Smooth muscle cell (in vitro differentiated cells): Measurements from ENCODE around the gene COX8A. TPM values are rescaled to one million over a fixed set of nuclear protein-coding genes. Genes with fewer than 3 reads are reported as not detected.

Experiments
- DNase-seq: peaks from one replicate; lab custom pipeline; 2025; ENCODE audit not compliant: unreplicated experiment; lab: John Stamatoyannopoulos, UW
- H2AFZ ChIP-seq: fragments of 200-600 bp; sonication (generic); 2 replicates; pipeline ENCODE4 v1.6.0; 2016; ENCODE audit warnings: antibody characterized with exemption, low read depth, mild to moderate bottlenecking
- H3F3A ChIP-seq: fragments of 200-600 bp; sonication (generic); 2 replicates; pipeline ENCODE4 v1.6.0; 2017; ENCODE audit warnings: antibody characterized with exemption, low read depth
- H3K27ac ChIP-seq: fragments of 200-600 bp; sonication (generic); 2 replicates; pipeline ENCODE4 v1.5.1; 2016; ENCODE audit warnings: low read depth, mild to moderate bottlenecking
- H3K27me3 ChIP-seq: fragments of 200-600 bp; sonication (generic); 2 replicates; pipeline ENCODE4 v1.6.1; 2016; ENCODE audit warnings: low read depth, mild to moderate bottlenecking
- H3K36me3 ChIP-seq: fragments of 200-600 bp; sonication (generic); 2 replicates; pipeline ENCODE4 v1.5.1; 2016; ENCODE audit warnings: low read depth
- H3K4me1 ChIP-seq: fragments of 200-600 bp; sonication (generic); 2 replicates; pipeline ENCODE4 v1.5.1; 2016; ENCODE audit warnings: low read depth
- H3K4me2 ChIP-seq: fragments of 200-600 bp; sonication (generic); 2 replicates; pipeline ENCODE4 v1.6.0; 2016; ENCODE audit warnings: mild to moderate bottlenecking
- H3K4me3 ChIP-seq: fragments of 200-600 bp; sonication (generic); 2 replicates; pipeline ENCODE4 v1.5.1; 2016; ENCODE audit warnings: mild to moderate bottlenecking
- H3K79me2 ChIP-seq: fragments of 200-600 bp; sonication (generic); 2 replicates; pipeline ENCODE4 v1.6.0; 2016; ENCODE audit warnings: low read depth, mild to moderate bottlenecking
- H3K9ac ChIP-seq: fragments of 200-600 bp; sonication (generic); 2 replicates; pipeline ENCODE4 v1.6.0; 2016; ENCODE audit warnings: low read depth
- H3K9me3 ChIP-seq: fragments of 200-600 bp; sonication (generic); replicated peaks from 2 replicates; pipeline ENCODE4 v1.5.1; 2016; ENCODE audit warnings: low read depth
- H4K20me1 ChIP-seq: fragments of 200-600 bp; sonication (generic); 2 replicates; pipeline ENCODE4 v1.6.0; 2016; ENCODE audit warnings: low read depth
- whole genome bisulfite sequencing: methylation state at CpG from one replicate; pipeline ENCODE4 v1.1.7; 2016; ENCODE audit warnings: low lambda C conversion rate; 5-methylcytosine and 5-hydroxymethylcytosine counted together
- polyA plus RNA-seq: library from polyadenylated mRNA; unstranded; fragments of >200 nt; fragmentation: Nextera tagmentation; extraction: Ambion mirVana; gene quantifications from 2 replicates; pipeline ENCODE4 v1.2.1, GENCODE V29; 2016
- total RNA-seq: library from RNA; depleted of rRNA; stranded (reverse); fragments of >200 nt; gene quantifications from 2 replicates; pipeline ENCODE4 v1.2.3, GENCODE V29; 2014
- TF ChIP-seq, protein P1 (sequence below): fragments of 200-600 bp; sonication (generic); IDR thresholded peaks from 2 replicates; pipeline ENCODE4 v1.5.1; 2017; ENCODE audit warnings: borderline replicate concordance, mild to moderate bottlenecking, antibody characterized with exemption; ENCODE audit not compliant: insufficient read depth, poor library complexity, severe bottlenecking

The COX8A gene
- total and polyA plus RNA-seq, 2 experiments from 2014 or later: 534 to 551 TPM

DNA sequence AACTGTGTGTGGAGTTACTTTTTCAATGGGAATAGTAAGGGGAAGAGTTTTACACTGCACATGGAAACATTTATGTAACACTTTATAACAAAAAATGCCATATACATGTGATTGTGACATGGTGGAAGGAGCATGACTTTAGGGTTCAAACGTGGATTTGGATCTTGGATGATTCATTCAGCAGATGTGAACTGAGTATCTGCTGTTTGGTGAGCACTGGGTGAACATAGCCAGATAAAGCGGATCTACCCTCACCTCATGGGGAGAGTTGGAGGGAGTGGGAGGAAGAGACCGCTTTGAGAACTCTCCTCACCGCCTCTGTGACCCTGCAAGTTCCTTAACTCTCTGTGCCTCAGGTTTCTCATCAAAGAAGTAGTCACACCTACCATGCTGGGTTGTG is 32.5 kb upstream of the COX8A start:
- no peak overlapping the region for H3K27ac ChIP-seq
- H3K4me1 ChIP-seq: peaks cover 5% of the 10 kb centered on the region
- H3K4me3 ChIP-seq: no peak overlapping the region
- 79% methylated on average over 4 of the region's 4 CpGs for WGBS
- H4K20me1 ChIP-seq: peaks cover 32% of the 10 kb centered on the region
- H3F3A ChIP-seq: no peaks in the 10 kb centered on the region
- H3K9me3 ChIP-seq: no peaks in the 10 kb centered on the region
- TF ChIP-seq, protein P1, sequence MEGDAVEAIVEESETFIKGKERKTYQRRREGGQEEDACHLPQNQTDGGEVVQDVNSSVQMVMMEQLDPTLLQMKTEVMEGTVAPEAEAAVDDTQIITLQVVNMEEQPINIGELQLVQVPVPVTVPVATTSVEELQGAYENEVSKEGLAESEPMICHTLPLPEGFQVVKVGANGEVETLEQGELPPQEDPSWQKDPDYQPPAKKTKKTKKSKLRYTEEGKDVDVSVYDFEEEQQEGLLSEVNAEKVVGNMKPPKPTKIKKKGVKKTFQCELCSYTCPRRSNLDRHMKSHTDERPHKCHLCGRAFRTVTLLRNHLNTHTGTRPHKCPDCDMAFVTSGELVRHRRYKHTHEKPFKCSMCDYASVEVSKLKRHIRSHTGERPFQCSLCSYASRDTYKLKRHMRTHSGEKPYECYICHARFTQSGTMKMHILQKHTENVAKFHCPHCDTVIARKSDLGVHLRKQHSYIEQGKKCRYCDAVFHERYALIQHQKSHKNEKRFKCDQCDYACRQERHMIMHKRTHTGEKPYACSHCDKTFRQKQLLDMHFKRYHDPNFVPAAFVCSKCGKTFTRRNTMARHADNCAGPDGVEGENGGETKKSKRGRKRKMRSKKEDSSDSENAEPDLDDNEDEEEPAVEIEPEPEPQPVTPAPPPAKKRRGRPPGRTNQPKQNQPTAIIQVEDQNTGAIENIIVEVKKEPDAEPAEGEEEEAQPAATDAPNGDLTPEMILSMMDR: no peak
- no peak overlapping the region for H3K9ac ChIP-seq
- DNase-seq: no peak
- no peaks in the 10 kb centered on the region for H3K27me3 ChIP-seq
- H3K79me2 ChIP-seq: peaks cover 42% of the 10 kb centered on the region
- no peaks in the 10 kb centered on the region for H3K36me3 ChIP-seq
- no peak overlapping the region for H3K4me2 ChIP-seq
- no peak overlapping the region for H2AFZ ChIP-seq

DNA sequence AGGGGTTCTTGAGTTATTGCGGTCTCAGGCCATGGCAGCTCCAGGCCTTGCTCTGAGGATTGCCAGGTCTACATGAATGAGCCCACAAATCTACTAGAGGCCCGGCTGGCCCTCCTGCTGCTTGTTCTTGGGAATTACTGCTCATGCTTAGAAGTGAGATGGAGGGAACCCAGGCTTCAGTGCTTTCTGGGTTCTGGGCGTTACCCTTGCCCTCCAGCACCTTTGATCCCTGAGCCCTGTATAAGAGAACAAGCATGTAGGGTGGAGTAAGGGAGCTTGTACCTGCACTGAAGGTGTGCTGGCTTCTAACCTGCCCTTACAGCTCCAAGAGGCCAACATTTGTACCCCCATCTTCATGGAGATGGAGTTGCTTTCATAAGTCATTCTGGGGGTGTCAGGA is 31.6 kb upstream of the COX8A start:
- Histone ChIP-seq H3K4me2 (no peak overlapping the region), H3K79me2 (peaks cover 42% of the 10 kb centered on the region)

DNA sequence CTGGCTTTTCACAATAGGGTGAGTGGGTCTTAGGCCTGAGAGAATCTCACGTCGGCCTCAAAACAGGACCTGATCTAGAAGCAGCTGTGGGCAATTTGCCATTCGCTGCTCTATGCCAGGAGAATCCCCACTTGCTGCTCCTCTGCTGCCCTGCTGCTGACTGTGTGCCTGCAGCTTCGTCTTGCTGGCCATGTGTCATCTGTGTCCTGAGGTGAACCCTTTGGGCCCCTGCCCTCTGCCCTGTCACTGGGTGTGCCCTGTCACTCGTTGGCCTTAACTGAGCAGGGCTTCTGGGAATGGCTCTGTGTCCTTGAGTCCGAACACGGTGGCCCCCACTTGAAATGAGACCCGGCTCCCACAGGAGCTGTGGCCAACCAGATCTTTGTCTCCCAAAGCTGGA is 29.4 kb upstream of the COX8A start:
- WGBS: 84% methylated on average over 8 of the region's 8 CpGs
- Histone ChIP-seq H3K36me3 (no peaks in the 10 kb centered on the region), H3K4me3 (no peak overlapping the region), H4K20me1 (peaks cover 32% of the 10 kb centered on the region), H3F3A (no peaks in the 10 kb centered on the region), H3K79me2 (peaks cover 31% of the 10 kb centered on the region), H2AFZ (no peak overlapping the region), H3K27ac (no peak overlapping the region), H3K9me3 (no peaks in the 10 kb centered on the region), H3K27me3 (no peaks in the 10 kb centered on the region), H3K9ac (no peak overlapping the region), H3K4me2 (no peak overlapping the region), H3K4me1 (no peaks in the 10 kb centered on the region)
- TF ChIP-seq, protein P1: no peak
- DNase-seq: no peak

More for the DNA sequence above, 31.6 kb upstream of the COX8A start:
- Histone ChIP-seq H3K9me3 (no peaks in the 10 kb centered on the region), H3K27me3 (no peaks in the 10 kb centered on the region), H3K4me1 (peaks cover 5% of the 10 kb centered on the region), H3K4me3 (no peak overlapping the region), H4K20me1 (peaks cover 32% of the 10 kb centered on the region), H3F3A (no peaks in the 10 kb centered on the region), H3K36me3 (no peaks in the 10 kb centered on the region), H3K9ac (no peak overlapping the region), H3K27ac (no peak overlapping the region), H2AFZ (no peak overlapping the region)
- no peak for DNase-seq
- TF ChIP-seq, protein P1: no peak
- WGBS: 95% methylated on average over 3 of the region's 3 CpGs

DNA sequence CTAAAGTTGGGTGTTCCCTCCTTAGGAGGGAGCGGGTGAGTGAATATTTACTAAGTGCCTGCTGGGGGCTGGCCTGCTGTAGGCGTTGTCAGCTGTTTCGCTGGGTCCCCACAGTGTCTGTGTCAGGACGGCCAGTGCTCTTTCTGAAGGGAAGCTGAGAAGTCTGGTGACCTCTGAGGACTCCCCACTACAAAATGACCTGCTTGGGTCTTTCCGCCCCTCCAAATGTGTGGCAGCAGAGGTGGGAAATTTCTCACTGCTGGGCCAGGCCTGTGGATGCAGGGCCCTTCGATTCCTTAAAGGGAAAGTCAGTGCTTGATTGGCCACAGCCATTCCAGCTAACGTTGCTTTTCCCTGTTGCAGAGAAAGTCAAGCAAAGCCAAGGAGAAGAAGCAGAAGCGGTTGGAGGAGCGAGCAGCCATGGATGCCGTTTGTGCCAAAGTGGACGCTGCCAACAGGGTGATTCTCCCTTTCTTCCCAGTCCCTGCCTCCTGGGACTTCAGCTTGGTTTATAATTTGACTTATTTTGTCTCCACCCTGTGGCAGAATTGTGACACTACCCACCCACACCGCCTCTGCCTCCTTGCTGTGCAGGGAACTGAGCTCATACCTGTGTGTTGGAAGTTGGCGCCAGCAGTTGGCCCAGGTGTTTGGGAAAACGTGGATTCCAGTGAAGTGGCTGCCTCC is 28.8 kb upstream of the COX8A start:
- Histone ChIP-seq H3K9ac (no peak overlapping the region), H3F3A (no peaks in the 10 kb centered on the region), H3K36me3 (no peaks in the 10 kb centered on the region), H3K27me3 (no peaks in the 10 kb centered on the region), H3K9me3 (no peaks in the 10 kb centered on the region), H3K4me3 (no peak overlapping the region), H2AFZ (no peak overlapping the region), H3K4me2 (no peak overlapping the region), H3K4me1 (no peaks in the 10 kb centered on the region), H3K79me2 (peaks cover 25% of the 10 kb centered on the region), H3K27ac (no peak overlapping the region), H4K20me1 (peaks cover 30% of the 10 kb centered on the region)
- DNase-seq: peak; percentile 12
- WGBS: 66% methylated on average over 14 of the region's 14 CpGs
- TF ChIP-seq, protein P1: peak; percentile 54
